ENCODE measurements around the gene DUSP22.

DNA sequence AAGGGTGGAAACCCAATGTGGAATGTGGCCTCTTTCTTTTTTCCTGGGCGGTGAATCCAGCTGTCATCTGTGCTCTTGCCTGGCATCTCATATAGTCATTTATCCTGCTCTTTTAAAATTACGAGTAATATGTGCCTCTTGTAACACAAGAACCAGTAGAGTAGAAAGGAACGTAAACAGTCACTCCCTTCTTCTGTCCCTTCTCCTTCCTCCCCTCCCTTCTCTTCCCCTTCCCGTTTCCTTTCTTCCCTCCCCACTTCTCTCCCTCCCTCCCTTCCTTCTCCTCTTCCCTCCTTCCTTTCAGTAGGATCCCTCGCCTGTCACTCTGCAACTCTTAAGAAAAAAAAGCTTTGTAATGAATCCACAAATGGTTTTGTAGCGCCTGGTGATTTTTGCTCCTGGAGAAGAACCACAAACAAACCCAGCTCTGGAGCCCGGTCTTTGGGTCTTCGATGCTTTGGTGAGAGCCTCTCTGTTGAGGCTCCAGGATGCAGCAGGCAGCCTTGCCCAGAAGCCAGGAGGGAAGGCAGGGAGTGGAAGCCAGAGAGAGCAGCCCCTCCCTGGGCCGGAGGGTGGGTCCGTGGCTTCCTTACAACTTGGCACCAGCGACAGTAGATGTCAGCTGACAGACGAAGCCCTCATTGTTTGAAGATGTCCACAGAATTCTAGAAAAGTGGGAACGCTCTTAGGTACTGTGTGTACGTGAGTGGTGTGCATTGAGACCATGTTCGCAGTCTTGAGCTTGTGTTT, 15.0 kb downstream of the DUSP22 start:
- TF ChIP-seq, protein P1, sequence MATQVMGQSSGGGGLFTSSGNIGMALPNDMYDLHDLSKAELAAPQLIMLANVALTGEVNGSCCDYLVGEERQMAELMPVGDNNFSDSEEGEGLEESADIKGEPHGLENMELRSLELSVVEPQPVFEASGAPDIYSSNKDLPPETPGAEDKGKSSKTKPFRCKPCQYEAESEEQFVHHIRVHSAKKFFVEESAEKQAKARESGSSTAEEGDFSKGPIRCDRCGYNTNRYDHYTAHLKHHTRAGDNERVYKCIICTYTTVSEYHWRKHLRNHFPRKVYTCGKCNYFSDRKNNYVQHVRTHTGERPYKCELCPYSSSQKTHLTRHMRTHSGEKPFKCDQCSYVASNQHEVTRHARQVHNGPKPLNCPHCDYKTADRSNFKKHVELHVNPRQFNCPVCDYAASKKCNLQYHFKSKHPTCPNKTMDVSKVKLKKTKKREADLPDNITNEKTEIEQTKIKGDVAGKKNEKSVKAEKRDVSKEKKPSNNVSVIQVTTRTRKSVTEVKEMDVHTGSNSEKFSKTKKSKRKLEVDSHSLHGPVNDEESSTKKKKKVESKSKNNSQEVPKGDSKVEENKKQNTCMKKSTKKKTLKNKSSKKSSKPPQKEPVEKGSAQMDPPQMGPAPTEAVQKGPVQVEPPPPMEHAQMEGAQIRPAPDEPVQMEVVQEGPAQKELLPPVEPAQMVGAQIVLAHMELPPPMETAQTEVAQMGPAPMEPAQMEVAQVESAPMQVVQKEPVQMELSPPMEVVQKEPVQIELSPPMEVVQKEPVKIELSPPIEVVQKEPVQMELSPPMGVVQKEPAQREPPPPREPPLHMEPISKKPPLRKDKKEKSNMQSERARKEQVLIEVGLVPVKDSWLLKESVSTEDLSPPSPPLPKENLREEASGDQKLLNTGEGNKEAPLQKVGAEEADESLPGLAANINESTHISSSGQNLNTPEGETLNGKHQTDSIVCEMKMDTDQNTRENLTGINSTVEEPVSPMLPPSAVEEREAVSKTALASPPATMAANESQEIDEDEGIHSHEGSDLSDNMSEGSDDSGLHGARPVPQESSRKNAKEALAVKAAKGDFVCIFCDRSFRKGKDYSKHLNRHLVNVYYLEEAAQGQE (IDR thresholded peaks at IDR 0.05; ENCODE audit: unreplicated experiment) = no peak
- TF ChIP-seq, protein P2, sequence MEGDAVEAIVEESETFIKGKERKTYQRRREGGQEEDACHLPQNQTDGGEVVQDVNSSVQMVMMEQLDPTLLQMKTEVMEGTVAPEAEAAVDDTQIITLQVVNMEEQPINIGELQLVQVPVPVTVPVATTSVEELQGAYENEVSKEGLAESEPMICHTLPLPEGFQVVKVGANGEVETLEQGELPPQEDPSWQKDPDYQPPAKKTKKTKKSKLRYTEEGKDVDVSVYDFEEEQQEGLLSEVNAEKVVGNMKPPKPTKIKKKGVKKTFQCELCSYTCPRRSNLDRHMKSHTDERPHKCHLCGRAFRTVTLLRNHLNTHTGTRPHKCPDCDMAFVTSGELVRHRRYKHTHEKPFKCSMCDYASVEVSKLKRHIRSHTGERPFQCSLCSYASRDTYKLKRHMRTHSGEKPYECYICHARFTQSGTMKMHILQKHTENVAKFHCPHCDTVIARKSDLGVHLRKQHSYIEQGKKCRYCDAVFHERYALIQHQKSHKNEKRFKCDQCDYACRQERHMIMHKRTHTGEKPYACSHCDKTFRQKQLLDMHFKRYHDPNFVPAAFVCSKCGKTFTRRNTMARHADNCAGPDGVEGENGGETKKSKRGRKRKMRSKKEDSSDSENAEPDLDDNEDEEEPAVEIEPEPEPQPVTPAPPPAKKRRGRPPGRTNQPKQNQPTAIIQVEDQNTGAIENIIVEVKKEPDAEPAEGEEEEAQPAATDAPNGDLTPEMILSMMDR (conservative IDR thresholded peaks at IDR 0.05; ENCODE audit: low read depth in 2 of 2) = no peak
- no peak for TF ChIP-seq POLR2AphosphoS5 (IDR thresholded peaks at IDR 0.05; ENCODE audit: low read depth)
- TF ChIP-seq EZH2 (IDR thresholded peaks at IDR 0.05; ENCODE audit: low read depth, unreplicated experiment) = no peak
- no peak for TF ChIP-seq ZNF331 (CRISPR knock-in tag; IDR thresholded peaks at IDR 0.05; ENCODE audit: low read depth)
- TF ChIP-seq, protein P3, sequence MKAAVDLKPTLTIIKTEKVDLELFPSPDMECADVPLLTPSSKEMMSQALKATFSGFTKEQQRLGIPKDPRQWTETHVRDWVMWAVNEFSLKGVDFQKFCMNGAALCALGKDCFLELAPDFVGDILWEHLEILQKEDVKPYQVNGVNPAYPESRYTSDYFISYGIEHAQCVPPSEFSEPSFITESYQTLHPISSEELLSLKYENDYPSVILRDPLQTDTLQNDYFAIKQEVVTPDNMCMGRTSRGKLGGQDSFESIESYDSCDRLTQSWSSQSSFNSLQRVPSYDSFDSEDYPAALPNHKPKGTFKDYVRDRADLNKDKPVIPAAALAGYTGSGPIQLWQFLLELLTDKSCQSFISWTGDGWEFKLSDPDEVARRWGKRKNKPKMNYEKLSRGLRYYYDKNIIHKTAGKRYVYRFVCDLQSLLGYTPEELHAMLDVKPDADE (IDR thresholded peaks at IDR 0.05) = no peak
- TF ChIP-seq CREB1 (CRISPR knock-in tag; IDR thresholded peaks at IDR 0.05; ENCODE audit: low read depth) = no peak
- no peak for TF ChIP-seq JUNB (IDR thresholded peaks at IDR 0.05; ENCODE audit: unreplicated experiment)
- TF ChIP-seq EZH2phosphoT487 (IDR thresholded peaks at IDR 0.05; ENCODE audit: unreplicated experiment) = no peak
- TF ChIP-seq, protein P4, sequence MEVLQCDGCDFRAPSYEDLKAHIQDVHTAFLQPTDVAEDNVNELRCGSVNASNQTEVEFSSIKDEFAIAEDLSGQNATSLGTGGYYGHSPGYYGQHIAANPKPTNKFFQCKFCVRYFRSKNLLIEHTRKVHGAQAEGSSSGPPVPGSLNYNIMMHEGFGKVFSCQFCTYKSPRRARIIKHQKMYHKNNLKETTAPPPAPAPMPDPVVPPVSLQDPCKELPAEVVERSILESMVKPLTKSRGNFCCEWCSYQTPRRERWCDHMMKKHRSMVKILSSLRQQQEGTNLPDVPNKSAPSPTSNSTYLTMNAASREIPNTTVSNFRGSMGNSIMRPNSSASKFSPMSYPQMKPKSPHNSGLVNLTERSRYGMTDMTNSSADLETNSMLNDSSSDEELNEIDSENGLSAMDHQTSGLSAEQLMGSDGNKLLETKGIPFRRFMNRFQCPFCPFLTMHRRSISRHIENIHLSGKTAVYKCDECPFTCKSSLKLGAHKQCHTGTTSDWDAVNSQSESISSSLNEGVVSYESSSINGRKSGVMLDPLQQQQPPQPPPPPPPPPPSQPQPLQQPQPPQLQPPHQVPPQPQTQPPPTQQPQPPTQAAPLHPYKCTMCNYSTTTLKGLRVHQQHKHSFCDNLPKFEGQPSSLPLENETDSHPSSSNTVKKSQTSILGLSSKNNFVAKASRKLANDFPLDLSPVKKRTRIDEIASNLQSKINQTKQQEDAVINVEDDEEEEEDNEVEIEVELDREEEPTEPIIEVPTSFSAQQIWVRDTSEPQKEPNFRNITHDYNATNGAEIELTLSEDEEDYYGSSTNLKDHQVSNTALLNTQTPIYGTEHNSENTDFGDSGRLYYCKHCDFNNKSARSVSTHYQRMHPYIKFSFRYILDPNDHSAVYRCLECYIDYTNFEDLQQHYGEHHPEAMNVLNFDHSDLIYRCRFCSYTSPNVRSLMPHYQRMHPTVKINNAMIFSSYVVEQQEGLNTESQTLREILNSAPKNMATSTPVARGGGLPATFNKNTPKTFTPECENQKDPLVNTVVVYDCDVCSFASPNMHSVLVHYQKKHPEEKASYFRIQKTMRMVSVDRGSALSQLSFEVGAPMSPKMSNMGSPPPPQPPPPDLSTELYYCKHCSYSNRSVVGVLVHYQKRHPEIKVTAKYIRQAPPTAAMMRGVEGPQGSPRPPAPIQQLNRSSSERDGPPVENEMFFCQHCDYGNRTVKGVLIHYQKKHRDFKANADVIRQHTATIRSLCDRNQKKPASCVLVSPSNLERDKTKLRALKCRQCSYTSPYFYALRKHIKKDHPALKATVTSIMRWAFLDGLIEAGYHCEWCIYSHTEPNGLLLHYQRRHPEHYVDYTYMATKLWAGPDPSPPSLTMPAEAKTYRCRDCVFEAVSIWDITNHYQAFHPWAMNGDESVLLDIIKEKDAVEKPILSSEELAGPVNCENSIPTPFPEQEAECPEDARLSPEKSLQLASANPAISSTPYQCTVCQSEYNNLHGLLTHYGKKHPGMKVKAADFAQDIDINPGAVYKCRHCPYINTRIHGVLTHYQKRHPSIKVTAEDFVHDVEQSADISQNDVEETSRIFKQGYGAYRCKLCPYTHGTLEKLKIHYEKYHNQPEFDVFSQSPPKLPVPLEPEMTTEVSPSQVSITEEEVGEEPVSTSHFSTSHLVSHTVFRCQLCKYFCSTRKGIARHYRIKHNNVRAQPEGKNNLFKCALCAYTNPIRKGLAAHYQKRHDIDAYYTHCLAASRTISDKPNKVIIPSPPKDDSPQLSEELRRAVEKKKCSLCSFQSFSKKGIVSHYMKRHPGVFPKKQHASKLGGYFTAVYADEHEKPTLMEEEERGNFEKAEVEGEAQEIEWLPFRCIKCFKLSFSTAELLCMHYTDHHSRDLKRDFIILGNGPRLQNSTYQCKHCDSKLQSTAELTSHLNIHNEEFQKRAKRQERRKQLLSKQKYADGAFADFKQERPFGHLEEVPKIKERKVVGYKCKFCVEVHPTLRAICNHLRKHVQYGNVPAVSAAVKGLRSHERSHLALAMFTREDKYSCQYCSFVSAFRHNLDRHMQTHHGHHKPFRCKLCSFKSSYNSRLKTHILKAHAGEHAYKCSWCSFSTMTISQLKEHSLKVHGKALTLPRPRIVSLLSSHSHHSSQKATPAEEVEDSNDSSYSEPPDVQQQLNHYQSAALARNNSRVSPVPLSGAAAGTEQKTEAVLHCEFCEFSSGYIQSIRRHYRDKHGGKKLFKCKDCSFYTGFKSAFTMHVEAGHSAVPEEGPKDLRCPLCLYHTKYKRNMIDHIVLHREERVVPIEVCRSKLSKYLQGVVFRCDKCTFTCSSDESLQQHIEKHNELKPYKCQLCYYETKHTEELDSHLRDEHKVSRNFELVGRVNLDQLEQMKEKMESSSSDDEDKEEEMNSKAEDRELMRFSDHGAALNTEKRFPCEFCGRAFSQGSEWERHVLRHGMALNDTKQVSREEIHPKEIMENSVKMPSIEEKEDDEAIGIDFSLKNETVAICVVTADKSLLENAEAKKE (CRISPR knock-in tag; IDR thresholded peaks at IDR 0.05) = no peak
